Left renal pelvis (tissue), 4 donors: ENCODE measurements around the gene KLB. TPM values are rescaled to one million over a fixed set of nuclear protein-coding genes. Genes with fewer than 3 reads are reported as not detected.

ENCODE experiments used
- polyA plus RNA-seq, 4 donors: library from polyadenylated mRNA; unstranded; fragments of 120-200 nt; gene quantifications; one replicate each; pipeline ENCODE4 v1.2.1, GENCODE V29; 2013; ENCODE audit not compliant: insufficient read length in 4 of 4

KLB gene
- polyA plus RNA-seq, 4 donors: 0.19 to 0.30 (median 0.25) TPM

Other genes starting within 250 kb of the KLB start
- gene WDR19, start 224.4 kb upstream of the KLB start, polyA plus RNA-seq: 100 to 1,000 TPM in 1 of 4 donors, 10 to 100 TPM in 3; 46.6 to 111 (median 87.5) TPM
- 10 to 100 TPM; 56.4 to 81.6 (median 74.9) TPM for gene RFC1, start 40.6 kb upstream of the KLB start, polyA plus RNA-seq
- gene RPL9, start 52.0 kb downstream of the KLB start, polyA plus RNA-seq: 1,000 to 10,000 TPM in 2 of 4 donors, 100 to 1,000 TPM in 2; 536 to 1,798 (median 1,302) TPM
- gene LIAS, start 52.1 kb downstream of the KLB start, polyA plus RNA-seq: 10 to 100 TPM; 18.3 to 33.6 (median 25.1) TPM
- gene UGDH, start 120.5 kb downstream of the KLB start, polyA plus RNA-seq: 100 to 1,000 TPM in 1 of 4 donors, 10 to 100 TPM in 3; 80.1 to 123 (median 98.7) TPM
- 10 to 100 TPM; 46.5 to 61.5 (median 55.1) TPM for gene SMIM14, start 231.9 kb downstream of the KLB start, polyA plus RNA-seq